GM12892 (cell line): Measurements from ENCODE around the gene PTPRCAP.

ENCODE experiments used
- DNase-seq: peaks from one replicate; pipeline ENCODE4 v3.0.0; 2011; ENCODE audit not compliant: insufficient read length
- FAIRE-seq: peaks from 2 replicates; lab custom pipeline; 2011; peaks lifted over from hg19 to GRCh38; lab: Jason Lieb, UNC
- POLR2A ChIP-seq: IDR thresholded peaks from 2 replicates; pipeline ENCODE4 v1.6.1; 2011; ENCODE audit warnings: low read depth, low read length, control low read depth
- POLR2AphosphoS5 ChIP-seq: IDR thresholded peaks from 2 replicates; pipeline ENCODE4 v1.6.1; 2011; ENCODE audit warnings: low read depth, low read length, control low read depth
- TAF1 ChIP-seq: IDR thresholded peaks from 2 replicates; pipeline ENCODE4 v1.6.1; 2011; ENCODE audit warnings: low read depth, mild to moderate bottlenecking, control low read depth, low read length, borderline replicate concordance

The PTPRCAP gene

DNA sequence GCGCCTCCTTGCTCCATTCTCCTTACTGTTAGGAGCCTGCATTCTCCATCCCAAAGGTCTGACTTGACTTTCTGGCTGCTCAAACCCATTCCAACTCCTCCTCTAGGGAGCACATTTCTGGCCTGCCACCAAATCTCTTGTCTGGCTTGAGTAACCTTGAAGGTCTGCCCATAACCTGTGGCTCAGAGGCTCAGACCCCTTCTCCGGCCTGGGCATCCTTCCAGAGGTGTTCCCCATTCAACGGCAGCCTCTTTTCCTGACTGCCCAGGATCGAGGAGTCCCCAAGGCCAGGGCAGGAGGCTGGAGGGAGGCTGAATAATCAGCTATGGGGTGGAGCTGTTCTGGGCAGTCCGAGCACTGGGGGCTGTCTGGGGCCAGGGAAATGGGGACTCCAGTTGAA is 43.5 kb downstream of the PTPRCAP start:
- no peak for FAIRE-seq
- DNase-seq: no peak
- TF ChIP-seq POLR2AphosphoS5 (no peak), TAF1 (no peak), POLR2A (no peak)

DNA sequence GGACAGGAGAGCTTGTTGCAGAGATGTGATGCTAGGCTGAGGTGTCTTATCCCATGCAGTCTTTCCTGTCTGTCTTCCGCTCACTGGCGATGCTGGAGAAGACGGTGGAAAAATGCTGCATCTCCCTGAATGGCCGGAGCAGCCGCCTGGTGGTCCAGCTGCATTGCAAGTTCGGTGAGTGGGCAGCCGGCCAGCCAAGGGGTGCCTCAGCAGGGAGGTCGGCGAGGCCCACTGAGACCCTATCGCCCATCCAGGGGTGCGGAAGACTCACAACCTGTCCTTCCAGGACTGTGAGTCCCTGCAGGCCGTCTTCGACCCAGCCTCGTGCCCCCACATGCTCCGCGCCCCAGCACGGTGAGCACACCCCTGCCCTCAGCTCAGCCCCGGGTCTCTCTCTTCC is 44.0 kb downstream of the PTPRCAP start:
- no peak for FAIRE-seq
- TF ChIP-seq POLR2A (no peak), POLR2AphosphoS5 (no peak), TAF1 (no peak)
- no peak for DNase-seq

DNA sequence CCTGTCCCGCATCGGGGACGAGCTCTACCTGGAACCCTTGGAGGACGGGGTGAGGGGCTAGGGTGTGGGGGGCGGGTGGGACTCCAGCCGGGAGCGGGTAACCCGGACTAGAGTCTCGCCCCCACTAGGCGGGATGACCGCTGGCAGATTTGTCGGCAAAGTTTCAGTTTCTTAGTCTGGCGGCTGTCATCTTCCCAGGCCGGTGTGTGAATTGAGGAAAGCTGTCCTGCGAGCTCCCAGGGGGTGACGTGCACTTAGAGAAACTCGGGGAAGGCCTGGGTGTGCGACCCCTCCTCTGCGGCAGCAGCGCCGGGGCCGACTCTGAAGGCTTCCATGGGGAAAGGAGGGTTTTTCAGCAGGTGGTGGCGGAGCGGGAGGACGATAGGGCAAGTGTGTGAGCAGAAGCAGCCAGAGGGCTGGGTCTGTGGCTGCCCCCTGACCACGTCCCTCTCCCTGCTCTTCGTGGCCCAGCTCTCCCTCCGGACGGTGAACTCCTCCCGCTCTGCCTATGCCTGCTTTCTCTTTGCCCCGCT is 45.2 kb downstream of the PTPRCAP start:
- DNase-seq (no peak), FAIRE-seq (peak; percentile 36)
- TF ChIP-seq POLR2A: no peak
- TF ChIP-seq TAF1: no peak

DNA sequence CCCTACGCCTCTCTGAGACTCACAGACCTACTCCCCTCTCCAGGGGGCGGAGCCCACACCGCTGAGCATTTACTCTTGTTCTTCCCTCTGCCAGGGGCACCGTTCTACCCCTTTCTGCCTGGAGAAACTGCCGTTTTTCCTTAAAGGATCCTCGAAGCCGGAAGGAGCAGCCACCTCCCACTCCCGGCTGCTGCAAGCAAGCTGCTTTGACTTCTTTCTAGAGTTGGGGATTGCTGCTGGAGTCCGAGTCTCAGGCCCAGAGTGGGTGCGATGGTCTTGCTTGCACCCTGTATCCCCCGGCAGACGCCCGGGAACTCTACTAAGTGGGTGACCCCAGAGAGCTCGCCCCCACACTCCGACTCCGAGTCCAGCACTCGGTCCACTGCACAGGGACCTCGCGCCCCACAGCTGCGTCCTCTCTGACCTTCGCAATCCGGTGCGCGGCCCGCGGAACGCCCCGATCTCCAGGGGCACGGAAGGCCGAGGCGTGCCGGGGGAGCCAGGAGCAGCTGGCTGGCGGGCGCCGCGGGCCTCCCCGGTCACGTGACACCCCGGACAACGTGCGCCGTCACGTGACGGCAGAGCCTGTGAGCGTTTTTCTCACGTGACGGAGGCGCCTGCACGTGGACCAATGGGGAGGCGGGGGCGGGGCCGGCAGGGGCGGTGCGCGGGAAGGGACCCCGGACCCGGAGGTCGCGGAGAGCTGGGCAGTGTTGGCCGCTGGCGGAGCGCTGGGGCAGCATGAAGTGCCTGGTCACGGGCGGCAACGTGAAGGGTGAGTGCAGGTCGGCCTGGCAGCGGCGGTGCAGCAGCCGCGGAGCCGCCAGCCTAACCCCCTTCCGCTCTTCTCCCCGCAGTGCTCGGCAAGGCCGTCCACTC is 45.9 kb downstream of the PTPRCAP start, which contains the start of gene RAD9A:
TSS of gene RAD9A (plus strand) at position 683 of the 879 bp plus-strand sequence. CDS start at position 742, 59 bp downstream.
- TF ChIP-seq TAF1 (peak; percentile 43; the same call in 1 of the 2 replicates), POLR2AphosphoS5 (peak; percentile 61; the same call in 1 of the 2 replicates), POLR2A (peak; percentile 71)
- DNase-seq: peak; percentile 100
- peak; percentile 98 for FAIRE-seq

DNA sequence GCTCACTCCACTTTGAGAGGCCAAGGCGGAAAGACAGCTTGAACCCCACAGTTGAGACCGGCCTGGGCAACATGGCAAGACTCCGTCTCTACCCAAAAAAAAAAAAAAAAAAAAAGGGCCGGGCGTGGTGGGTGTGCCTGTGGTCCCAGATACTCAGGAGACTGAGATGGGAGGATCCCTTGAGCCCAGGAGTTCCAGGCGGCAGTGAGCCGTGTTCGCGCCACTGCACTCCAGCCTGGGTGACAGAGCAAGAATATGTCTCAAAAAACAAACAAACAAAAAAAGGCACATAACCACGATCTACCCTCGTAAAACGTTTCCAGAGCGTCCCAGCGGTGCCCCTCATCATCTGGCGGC is 46.6 kb downstream of the PTPRCAP start:
- TF ChIP-seq POLR2AphosphoS5 (no peak), TAF1 (no peak), POLR2A (no peak)
- FAIRE-seq: no peak
- DNase-seq: no peak

DNA sequence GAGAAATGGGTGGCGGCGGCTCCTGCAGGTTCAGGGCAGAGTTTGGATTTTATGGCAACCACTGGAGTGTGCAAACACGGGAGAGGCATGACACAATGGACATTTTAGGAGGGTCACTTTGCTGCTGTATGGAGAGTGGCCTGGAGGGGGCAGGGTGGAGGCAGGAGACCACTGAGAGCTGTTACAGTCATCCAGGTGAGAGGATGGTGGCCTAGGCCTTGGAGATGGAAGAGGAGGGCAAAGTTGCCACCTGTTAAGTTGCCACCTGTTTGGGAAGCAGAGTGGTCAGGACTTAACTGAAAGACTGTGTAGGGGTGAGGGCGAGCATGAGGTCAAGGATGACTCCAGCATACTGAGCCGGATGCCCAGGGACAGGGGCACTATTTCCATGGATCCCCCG is 48.0 kb downstream of the PTPRCAP start:
- peak; percentile 94 for FAIRE-seq
- TF ChIP-seq POLR2AphosphoS5 (no peak), POLR2A (no peak), TAF1 (no peak)

DNA sequence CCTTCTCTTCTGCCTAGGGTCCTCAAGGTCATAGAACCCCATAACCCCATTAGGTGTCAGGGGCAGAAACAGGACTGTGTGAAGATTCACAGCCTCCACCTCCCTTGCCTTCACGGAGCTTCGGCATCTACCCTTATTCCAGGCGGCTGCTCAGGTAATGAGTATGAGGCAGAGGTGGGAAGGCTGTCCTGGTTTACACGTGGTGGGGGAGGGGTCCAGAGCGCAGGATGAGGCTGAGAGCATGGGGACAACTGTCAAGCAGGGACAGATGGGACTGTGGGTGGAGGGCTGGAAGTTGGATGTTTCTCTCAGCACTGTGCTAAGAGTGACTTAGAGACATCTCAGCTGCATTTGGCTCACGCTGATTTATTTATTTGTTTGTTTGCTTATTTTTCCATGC is 50.0 kb downstream of the PTPRCAP start:
- no peak for FAIRE-seq
- no peak for DNase-seq
- no peak for TF ChIP-seq POLR2A
- no peak for TF ChIP-seq TAF1
- TF ChIP-seq POLR2AphosphoS5: no peak

More for the DNA sequence above, 48.0 kb downstream of the PTPRCAP start:
- DNase-seq: no peak

DNA sequence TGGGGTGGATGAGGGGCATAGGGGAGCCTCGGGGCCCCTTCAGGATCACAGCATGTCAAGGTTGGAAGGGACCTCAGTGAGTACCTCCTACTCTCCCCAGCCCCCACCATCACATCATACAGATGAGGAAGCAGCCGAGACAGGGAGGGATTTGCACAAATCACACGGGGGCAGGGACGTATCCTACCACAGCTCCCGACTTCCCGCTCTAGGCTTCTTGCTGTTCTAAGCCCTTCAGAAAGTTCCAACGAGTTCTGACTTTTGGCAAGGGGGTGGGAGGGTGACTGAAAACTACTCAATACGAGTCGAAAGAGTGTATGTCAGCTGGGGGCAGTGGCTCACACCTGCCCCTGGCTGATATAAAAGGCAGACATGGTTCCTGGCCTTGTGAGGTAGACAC is 50.4 kb downstream of the PTPRCAP start:
- FAIRE-seq: no peak
- no peak for TF ChIP-seq TAF1
- TF ChIP-seq POLR2AphosphoS5: no peak
- no peak for TF ChIP-seq POLR2A
- DNase-seq: no peak
